Right forelimb (tissue), 1 donor: Measurements from ENCODE around the gene MYRIP.
A peak's percentile ranks its signal among the peaks of the same experiment; 100 is the strongest.
"Not testable (repeated sequence)": the region's sequence is repeated elsewhere in the genome, so short reads cannot be mapped to it uniquely, and the experiment has no call there.

Source experiments
- DNase-seq: peaks from one replicate; pipeline ENCODE4 v3.0.0-alpha.2; 2018

The MYRIP gene

DNA sequence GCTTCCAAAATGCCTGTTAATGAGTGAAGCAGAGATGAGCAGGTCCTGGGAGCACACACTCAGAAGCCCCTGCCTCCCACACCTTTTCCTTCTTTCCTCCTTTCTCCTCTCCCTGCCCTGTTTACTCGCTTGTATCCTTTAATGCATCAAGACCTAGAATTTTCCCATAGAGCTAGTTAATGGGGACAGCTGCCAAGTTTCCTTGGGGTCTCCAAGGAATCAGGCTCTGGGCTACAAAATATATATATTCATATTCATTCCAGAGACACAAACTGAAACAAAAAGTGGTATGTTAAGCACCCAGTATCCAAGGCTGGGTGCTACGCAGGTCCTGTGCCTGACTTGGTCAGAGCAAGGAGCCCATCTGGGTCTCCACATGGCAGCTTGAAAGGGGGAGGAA, 235.6 kb downstream of the MYRIP start:
- DNase-seq: no peak

DNA sequence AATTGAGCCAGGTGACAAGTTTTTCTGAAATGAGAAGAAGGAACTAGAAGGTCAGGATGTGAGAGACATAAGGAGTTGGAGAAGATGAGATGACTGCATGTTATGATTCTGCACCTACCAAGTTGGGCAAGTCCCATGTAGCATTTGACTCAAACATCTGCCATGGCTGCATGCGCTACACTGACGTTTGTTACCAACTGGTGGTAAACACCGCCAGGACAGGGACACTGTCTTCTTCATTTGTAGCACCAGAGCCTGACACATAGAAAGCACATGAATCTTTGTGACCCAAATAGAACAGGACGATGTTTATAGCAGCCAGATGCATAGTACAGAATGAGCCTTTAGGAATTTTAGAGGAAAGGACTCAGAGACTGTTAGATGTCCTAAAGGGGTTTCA, 236.7 kb downstream of the MYRIP start:
- DNase-seq: no peak

- DNase-seq: no peak
Observed at GRCh38 chr3:40047406-40047805, 238.0 kb downstream of the MYRIP start.

GRCh38 chr3:40053663-40054062, 244.3 kb downstream of the MYRIP start:
- no peak for DNase-seq

DNA sequence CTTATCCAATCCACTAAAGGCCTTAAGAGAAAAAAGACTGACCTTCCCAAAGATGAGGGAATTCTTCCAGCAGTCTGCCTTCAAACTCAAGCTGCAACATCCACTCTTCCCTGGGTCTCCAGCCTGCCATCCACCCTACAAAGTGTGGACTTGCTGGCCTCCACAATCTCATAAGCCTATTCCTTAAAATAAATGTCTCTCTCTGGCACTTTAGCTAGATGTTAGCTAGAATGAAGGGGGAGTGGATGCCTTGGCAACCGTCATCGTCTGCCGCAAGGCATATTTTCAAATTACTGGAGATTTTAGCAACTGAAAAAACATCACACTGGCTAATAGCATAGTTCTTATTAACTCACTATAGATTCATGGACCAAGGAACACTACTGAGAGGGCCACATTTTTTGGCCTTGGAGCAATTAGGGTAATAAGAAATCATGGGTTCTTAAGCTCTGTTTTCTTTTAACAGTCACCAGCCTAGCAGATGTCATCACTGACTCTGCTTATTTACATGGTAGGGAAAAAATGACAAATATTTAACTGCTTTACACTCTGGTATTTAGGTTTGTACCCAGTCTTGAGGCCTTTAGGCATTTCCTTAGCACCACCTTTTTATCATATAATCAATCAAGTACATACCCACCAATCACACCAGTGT, 245.3 kb downstream of the MYRIP start:
- DNase-seq: no peak

GRCh38 chr3:40055361-40055760, 246.0 kb downstream of the MYRIP start:
- no peak for DNase-seq

GRCh38 chr3:40055956-40056355, 246.5 kb downstream of the MYRIP start:
- DNase-seq: no peak

- no peak for DNase-seq
Observed at GRCh38 chr3:40057077-40057476, 247.7 kb downstream of the MYRIP start.

GRCh38 chr3:40057786-40058185, 248.4 kb downstream of the MYRIP start:
- DNase-seq: no peak

DNA sequence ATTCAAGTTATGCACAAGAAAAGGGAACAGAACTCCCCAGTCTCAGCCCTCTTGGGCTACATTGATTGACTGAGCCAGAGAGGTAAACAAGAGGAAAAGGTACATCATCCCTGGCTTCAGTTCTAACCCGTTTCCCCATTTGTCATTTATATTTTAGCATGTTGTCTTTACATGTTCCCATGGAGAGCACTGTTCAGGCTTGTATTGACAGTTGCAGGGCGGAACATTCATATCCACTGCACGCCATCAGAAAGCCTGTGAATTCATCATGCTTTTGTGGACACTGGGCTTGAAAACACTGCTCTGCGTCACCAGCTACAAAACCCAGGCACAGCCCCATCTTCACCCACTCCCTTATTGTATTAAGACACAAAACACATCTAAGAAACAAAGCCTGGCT, 259.2 kb downstream of the MYRIP start:
- DNase-seq: no peak

GRCh38 chr3:40070816-40071215, 261.4 kb downstream of the MYRIP start:
- DNase-seq: no peak

DNA sequence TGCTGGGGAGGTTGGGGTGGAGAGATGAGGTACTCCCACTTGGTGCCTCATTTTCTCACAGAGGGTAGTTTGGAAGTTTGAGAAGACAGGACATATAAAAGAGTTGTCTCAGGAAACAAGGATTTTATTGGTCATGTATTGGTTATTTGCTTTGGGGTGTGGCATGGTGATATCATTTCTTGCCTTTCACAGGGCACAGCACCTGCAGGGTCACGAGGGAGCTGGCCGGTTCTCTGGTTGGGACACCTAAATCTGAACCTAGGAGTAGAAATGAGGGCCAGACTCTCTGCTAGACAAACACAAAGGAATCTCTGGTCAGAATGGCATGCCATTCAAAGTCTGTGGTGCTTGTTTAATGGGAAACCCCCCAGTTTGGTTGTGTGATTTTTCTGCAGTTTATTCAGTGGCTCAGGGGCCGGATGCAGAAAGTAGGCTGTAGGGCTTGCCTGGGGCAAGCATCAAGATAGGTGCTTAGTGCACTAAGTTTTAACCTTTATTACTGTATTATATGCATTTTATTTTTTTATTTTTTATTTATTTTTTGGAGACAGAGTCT, 262.4 kb downstream of the MYRIP start:
- no peak for DNase-seq

DNA sequence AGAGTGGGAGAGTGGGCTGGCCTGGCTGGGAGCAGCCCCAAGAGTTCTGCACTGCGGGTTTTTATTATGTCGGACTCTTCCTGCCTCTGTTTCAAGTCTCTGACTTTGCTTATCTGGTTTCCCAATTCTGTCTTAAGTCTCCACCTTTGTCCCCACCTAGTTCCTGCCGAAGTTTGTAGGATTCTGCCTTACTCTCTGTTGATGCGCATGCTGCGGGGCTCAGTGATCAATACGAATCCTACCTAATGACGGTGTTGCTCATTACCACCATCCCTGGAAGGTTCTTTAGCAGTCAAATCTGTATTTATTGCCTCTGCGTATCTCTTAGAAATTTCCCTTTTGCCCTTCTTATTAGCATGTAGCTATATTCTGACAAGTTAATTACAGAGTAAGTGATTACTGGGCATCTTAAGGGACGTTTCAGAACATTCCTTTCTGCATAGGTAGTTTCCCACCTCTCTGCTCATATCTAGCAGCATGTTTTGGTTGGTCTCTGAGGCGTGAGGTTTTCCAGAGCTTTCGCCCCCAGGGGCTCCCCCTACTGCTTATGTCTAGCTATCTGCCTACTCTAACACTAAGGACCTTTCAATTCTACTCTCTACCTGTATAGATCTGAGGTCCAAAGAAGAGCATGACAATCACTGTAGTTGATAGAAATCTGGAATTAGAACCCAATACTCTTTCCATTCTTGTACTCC, 264.1 kb downstream of the MYRIP start:
- no peak for DNase-seq

DNA sequence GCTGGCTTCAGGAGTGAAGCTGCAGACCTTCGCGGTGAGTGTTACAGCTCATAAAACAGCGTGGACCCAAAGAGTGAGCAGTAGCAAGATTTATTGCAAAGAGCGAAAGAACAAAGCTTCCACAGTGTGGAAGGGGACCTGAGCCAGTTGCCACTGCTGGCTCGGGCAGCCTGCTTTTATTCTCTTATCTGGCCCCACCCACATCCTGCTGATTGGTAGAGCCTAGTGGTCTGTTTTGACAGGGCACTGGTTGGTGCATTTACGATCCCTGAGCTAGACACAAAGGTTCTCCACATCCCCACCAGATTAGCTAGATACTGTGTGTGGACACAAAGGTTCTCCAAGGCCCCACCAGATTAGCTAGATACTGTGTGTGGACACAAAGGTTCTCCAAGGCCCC, 267.7 kb downstream of the MYRIP start:
- DNase-seq: not testable (repeated sequence)

DNA sequence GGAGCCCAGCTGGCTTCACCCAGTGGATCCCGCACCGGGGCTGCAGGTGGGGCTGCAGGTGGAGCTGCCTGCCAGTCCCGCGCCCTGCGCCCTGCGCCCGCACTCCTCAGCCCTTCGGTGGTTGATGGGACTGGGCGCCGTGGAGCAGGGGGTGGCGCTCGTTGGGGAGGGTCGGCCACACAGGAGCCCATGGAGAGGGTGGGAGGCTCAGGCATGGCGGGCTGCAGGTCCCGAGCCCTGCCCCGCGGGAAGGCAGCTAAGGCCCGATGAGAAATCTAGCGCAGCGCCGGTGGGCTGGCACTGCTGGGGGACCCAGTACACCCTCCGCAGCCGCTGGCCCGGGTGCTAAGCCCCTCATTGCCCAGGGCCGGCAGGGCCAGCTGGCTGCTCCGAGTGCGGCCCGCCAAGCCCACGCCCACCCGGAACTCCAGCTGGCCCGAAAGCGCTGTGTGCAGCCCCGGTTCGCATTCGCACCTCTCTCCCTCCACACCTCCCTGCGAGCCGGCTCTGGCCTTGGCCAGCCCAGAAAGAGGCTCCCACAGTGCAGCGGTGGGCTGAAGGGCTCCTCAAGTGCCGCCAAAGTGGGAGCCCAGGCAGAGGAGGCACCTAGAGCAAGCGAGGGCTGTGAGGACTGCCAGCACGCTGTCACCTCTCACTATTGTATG, 268.6 kb downstream of the MYRIP start:
- DNase-seq: not testable (repeated sequence)

- no peak for DNase-seq
Observed at GRCh38 chr3:40078590-40078989, 269.2 kb downstream of the MYRIP start.

GRCh38 chr3:40079203-40079846, 269.9 kb downstream of the MYRIP start:
- DNase-seq: peak; percentile 60

GRCh38 chr3:40079847-40080240, 270.4 kb downstream of the MYRIP start:
- no peak for DNase-seq

- DNase-seq: no peak
Observed at GRCh38 chr3:40083066-40083465, 273.7 kb downstream of the MYRIP start.

DNA sequence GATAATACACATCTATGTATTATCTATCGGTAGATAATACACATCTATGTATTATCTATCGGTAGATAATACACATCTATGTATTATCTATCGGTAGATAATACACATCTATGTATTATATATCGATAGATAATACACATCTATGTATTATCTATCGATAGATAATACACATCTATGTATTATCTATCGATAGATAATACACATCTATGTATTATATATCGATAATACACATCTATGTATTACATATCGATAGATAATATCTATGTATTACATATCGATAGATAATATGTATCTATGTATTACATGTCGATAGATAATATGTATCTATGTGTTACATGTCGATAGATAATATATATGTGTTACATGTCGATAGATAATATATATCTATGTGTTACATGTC, 275.0 kb downstream of the MYRIP start:
- DNase-seq: not testable (repeated sequence)

GRCh38 chr3:40086890-40087883, 277.8 kb downstream of the MYRIP start:
- no peak for DNase-seq

GRCh38 chr3:40088527-40089170, 279.2 kb downstream of the MYRIP start:
- DNase-seq: no peak
